GM19035 (cell line): Measurements from ENCODE around the gene PAX5.
"Not testable (repeated sequence)": the region's sequence is repeated elsewhere in the genome, so short reads cannot be mapped to it uniquely, and the experiment has no call there.

Experiments
- ATAC-seq: cut with Tn5 transposase; IDR thresholded peaks from one replicate; pipeline ENCODE4 v1.9.1; 2021; ENCODE audit not compliant: unreplicated experiment

The PAX5 gene

DNA sequence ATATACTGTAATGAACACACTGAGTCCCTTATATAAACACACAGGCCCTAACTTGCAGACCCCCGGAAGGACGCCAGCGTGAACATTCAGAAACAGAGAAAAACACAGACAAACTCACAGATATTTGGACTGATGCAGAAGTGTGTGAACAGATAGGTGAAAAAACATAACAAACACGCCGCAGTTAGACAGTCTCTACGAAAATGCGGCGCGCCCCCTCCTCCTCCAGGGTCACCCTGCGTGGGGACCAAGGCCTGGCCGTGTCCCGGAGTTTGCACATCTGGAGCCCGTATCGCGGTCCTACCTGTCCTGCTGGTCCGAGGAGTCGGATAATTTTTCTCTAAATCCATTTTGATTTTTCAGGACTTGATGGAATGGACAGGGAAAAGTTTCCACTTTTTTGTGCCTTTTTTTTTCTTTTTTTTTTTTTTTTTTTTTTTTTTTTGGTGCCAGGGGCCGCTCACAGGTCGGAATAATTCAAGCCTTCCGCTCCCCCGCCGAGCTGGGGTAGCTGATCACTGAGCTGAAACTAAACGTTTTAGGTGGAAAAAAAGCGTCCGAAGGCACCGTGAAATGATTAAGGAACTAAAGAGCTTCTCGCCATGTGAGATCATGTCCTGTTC lies at the start of gene PAX5:
TSS of gene PAX5 (minus strand) at position 587 of the 623 bp plus-strand sequence. CDS start at position 350, 237 bp downstream.
- ATAC-seq = no peak

DNA sequence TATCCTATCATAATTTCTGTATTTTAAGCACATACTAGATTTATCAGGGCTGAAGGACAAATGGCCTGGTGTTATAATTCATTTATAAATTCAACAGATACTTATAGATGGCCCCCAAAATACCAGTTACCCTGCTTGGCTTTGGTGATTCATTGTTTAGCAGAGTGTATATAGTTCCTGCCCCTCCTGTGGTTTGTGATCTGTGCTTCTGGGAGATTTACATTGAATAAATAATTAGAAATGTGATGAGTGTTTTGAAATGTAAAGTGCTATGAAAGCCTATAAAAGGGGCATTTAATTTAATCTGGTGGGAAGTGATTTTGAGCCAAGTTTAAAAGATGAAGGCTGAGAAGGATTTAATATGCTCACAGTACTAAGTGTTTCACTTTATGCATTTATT lies 49.6 kb upstream of the PAX5 start:
- no peak for ATAC-seq

DNA sequence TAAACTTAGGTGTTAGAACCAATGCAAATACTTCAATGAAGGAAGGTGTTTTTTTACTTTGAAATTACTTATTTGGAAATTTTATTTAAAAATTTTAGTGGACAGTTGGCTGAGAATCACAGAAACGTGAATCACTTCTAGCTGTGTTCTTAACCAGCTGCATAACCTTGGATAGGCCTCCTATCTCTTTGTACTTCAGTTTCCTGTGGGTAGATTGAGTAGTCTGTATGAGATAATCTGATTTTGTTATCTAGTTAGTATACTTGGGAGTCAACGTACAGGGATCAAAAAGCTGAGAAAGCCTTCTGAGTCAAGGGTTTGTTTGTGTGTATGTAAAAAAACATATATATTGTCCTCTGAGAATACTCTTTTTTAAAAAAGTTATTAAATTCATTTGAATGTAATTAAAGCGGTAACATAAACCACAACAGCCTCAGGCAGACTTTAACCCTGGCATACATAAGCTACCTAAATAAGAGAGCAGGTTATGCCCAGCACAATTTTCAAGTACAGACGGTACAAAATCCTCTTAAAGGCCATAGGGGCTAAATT lies 48.2 kb upstream of the PAX5 start:
- ATAC-seq = no peak

DNA sequence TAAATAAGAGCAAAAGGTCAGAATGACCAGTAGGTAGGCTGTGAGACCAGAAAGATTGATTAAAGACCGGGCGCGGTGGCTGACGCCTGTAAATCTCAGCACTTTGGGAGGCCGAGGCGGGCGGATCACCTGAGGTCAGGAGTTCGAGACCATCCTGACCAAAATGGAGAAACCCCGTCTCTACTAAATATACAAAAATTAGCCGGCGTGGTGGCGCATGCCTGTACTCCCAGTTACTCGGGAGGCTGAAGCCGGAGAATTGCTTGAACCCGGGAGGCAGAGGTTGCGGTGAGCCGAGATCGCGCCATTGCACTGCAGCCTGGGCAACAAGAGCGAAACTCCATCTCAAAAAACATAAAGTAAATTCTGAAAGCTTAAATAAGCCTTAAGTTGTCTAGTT lies 47.4 kb upstream of the PAX5 start:
- not testable (repeated sequence) for ATAC-seq

DNA sequence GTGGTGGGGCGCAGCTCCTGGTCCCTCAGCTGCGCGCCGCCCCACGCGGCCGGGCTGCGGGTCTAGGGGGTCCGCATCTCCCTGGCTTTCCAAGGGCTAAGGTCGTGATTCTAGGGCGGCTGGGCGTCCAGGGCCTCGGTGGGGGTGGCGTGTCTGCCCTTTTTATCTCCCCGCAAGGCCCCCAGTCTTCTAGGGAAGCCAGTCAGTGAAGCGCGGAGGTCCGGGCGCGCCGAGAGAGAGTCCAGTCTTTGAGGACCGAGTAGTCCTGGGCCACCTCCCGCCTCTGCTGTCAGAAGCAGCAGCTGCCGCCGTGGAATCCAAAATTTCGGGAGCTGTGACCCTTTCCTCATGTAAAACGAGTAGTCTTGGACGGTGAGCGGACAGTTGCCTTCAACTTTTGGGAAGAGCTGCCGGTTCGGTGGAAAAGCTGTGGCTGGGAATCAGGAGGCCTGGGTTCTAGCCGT lies 46.1 kb upstream of the PAX5 start:
- ATAC-seq = peak; percentile 19

DNA sequence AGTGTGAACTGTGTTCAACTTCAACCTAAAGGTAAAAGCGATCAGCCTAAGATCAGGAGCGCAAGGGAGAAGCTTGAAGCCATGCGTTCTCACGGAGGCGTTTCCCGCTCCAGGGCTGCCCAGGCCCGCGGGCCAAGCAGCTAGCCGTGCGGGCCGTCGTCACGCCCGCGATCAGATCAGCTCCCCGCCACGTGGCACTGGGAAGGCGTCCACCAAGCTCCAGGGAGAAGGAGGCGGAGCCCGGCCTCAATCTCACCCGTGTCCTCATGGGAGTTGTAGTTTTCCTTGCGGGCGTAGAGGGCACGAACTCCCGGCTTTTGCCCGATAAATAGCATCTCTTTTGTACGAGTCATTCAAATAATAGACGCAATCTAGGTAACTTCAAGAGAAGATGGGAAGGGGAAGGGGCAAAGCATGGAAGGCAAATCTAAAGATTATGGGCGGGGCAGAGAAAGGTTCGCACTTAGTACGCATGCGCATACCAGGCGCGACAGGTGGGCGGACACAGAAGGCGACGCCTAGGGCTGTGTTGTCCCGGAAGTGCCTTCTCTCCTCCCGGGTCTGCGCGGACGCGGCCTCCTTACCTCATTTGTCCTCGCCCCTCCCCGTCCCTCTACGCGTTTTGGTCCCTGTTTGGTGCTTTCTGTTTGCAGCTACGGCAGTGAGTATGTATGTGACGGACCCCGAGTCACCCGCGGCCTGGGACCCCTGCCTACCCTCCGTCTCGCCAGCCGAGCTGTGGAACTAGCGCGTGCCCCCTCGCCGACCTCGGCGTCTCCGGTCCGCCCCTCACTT lies 45.5 kb upstream of the PAX5 start:
- peak; percentile 96 for ATAC-seq

DNA sequence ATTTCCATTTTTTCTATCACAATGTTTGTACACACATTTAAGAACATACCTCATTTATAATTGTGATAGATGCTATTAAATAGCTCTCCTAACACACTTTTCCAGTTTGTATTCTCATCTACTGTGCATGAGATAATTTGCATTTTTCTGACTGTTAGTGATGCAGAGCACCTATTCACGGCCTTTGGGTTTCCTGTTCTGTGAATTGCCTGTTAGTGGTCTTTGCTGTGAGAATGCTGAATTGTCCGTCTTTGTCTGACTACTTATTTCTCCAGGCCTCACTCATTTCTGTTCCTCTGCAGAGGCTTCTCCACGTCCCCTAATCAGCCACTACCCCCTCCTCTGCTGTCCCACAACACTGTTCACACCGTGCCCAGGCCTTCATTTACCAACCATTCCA lies 40.7 kb upstream of the PAX5 start:
- ATAC-seq = not testable (repeated sequence)

DNA sequence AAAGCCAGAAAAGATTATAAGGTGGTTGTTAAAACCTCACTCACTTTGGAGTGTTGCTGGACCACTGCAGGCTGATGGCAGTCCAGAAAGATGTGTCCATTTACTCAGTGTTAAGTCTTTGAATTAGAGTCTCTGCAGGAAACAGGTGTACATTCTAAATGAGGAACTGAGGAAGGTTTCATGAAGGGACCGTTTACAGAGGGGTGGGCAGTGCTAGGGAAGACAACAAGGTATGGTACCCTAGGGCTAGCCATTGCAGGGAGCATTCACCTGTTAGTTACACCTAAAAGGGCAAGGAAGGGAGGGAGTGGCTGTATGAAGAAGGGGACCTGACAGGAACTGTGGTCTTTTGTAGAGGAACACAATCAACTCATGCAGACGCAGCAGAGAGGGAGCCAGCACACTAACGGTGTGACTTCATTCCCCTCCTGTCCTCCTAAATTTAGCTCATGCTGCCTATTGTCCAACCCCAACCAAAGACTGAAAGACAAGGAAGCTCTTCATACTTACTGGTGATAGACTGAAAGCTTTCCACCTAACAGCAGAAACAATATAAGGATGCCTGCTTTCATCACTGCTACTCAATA lies 32.2 kb upstream of the PAX5 start:
- peak; percentile 68 for ATAC-seq

DNA sequence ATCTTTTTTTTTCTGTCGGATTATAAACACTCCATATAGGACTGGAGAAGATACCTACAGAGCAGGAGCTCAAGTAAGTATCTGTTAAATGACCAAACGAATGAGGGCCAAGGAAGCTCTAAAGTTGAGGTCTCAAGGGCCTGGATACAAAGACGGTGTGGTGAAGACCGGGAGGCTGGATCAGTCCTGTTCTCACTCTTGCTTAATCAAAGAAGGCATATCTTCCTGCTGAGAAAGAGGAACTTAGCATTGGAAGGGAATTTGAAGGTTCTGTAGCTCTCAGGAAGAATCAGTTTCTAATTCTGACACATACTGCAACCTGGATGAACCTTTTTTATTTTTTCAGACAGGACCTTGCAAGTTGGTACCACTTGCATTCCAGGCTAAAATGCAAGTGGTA lies 28.3 kb upstream of the PAX5 start:
- no peak for ATAC-seq

DNA sequence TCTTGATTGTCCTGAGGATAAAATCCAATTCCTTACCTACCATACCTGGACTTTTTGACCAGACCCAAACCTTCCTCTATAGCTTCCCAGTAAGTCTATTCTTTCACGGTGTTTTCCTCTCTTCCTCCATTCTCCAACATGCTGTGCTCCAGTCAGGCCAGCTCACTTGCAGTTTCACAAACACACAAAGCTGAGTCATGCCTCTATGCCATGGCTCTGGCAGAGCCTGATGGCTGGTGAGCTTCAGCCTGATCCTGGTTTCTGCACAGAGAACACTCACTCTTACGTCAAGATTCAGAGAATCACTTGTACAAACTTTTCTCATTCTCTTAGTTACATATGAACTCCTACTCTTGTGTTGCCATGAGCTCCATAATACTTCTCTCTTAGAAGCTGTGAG lies 27.7 kb upstream of the PAX5 start:
- no peak for ATAC-seq

DNA sequence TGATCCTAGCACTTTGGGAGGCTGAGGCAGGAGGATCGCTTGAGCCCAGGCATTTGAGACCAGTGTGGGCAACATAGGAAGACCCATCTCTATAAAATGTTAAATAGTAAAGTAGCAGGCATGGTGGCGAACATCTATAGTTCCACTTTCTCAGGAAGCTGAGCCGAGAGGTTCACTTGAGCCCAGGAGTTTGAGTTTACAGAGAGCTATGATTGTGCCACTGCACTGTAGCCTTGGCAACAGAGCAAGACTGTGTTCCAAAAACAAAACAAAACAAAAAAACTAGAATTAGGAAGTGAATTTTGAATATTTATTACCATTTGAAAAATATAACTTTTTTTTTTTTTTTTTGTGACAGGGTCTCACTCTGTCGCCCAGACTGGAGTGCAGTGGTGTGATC lies 26.8 kb upstream of the PAX5 start:
- ATAC-seq = no peak

DNA sequence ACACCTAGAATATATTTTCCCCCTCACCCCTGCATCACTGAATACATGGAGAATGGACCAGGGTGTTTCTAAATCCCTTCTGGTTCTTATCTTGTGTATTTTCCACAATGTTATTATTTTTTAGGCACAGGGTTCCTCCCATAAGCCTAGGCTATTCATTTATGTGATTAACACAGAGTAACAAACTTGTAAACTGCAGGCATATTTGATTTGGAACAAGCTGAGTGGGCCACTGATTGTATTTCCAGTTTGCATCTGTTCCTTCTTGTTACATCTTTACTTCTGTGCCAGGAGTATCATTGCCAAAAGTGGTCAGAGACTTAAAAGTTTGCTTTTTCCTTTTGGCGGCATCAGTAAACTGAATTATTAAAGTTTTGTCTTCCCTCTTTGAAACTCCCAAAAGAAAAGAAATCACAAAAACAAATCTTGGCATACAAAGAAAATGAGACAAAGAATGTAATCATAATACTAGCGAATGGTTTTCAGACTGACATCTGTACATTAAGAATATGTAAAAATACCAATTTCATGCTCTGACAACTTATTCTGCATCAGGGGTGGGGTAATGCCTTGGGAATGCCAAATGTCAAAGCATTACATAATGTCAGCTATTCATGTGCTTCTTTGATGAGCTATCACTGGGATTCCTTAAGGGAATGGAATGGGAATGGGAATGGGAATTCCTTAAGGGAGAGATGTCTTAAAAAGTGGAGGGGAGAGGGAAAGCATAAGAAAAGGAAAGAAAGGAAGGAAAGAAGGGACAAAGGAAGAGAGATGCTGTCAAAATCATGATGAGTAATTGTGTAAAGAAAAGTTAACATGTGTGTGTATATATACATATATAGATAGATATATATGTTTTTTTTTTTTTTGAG lies 22.2 kb upstream of the PAX5 start:
- no peak for ATAC-seq

DNA sequence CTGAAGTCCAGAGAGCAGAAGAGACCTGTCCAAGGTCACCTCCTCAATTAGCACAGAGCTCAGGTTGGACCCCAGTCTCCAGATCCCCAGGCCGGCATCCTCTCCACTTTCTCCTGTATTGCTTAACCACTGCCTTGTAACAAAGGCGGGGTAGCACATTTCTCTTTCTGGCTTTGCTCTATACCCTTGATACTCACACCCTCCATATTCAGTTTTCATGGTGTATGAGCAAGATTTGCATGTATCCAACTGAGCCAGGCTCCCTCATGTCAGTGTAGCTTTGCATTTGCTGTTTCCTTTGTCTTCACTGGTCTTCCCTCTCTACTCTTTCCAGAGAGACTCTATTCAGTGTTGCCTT lies 20.3 kb upstream of the PAX5 start:
- ATAC-seq = not testable (repeated sequence)

DNA sequence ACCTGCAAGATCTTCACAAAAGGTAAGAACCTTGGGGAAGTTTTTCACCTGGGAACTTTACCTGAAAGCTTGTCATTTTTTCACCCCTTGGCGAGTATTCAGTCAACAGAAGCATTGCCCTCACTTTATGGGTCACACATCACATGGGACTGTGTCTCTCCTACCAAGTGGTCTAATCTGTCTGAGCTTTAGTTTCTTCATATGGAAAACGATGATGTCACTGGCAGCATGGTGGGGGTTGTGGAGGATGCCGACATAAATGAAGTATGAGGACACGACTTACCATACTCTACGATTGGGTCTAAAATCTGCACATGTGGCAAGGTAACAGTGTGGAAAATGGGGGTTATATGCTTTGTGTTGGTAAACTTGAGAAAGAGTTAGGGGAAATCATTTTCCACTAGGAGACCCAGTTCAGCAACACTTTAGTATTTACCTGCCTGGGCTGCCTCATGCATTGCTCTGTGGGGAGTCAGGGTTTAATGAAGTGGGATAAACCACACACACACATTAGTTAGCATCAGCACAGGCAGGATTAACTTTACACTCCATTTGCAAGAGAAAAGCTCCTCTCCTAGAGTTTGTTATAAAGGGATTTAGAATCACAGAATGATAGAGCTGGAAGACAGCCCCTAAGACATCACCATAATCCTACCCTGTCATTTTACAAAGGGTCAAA lies 19.8 kb upstream of the PAX5 start:
- no peak for ATAC-seq

DNA sequence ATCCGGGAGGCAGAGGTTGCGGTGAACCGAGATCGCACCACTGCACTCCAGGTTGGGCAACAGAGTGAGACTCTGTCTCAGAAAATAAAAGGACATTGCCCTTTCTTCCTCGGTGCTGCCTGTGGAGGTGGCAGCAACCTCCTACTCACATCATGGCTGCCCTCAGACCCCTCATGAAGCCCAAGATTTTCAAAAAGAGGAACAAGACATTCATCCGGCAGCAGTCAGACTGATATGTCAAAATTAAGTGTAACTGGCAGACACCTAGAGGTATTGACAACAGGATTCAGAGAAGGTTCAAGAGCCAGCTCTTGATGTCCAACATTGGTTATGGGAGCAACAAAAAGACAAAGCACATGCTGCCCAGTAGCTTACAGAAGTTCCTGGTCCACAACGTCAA lies 12.6 kb upstream of the PAX5 start:
- no peak for ATAC-seq

DNA sequence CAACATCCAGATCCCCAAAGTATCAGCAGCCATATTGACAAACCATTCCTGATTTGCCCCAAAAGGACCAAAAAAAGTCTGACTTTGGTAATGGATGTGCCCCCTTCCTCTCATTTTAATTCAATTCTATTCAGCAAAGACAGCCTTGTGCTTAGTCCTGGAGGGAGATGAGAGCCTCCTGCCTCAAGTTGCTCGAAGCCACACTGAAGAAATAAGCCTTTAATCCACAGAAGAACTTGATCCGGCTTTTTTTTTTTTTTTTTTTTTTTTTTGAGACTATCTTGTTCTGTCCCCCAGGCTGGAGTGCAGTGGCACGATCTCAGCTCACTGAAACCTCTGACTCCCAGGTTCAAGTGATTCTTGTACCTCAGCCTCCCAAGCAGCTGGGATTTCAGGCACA lies 8.4 kb upstream of the PAX5 start:
- ATAC-seq = no peak

DNA sequence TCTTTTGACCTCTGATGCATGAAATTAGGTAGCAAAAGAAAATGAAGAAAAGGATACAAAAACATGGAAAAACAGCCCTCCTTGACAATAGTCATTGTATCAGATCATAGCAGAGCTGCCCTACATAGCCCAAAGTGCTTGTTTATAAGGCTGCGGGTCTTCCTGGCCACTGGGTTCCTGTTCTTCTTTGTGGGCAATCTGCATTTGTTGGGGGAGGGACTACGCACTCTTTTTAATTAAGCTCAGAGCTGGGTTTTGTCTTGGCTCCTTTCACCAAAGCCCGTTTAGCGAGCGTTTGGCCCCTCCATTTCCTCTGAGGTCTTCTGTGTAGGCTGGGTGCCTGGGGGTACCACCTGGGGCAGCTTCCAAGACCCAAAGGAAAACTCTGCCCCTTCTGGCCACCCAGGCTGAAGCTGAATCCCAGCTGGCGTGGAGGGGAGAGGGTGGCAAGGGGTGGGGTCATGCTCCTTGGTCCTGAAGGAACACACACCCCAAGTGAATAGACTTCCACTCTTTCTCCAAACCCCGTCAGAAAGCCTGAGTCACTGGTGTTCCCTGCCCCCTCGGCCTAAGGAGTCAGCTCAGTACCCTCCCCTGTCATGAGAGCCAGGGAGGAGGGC lies 6.5 kb upstream of the PAX5 start:
- no peak for ATAC-seq

DNA sequence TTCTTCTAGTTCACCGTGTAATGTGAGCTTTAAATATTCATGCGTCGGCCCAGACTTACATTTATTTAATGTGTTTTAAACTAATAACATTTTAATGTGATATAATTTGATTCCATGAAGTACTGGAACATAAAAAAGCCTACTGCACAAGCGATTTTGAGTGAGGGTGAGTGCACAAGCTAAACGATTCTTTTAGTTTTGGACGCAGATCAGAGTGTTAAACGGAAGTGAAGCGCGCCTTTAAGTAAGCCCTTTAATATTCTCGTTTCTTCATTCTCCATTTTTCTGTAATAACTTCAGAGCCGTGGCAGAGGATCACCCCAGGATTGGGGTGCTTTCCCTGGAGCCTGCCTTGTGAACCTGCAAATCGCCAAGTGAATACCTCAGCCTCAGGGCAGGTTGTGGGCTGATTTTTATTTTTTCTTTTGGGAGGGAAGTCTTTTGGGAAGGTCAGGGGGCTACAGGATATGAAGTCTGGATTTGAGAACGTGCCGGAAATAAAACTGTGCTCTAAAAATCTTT lies 4.9 kb upstream of the PAX5 start:
- no peak for ATAC-seq

DNA sequence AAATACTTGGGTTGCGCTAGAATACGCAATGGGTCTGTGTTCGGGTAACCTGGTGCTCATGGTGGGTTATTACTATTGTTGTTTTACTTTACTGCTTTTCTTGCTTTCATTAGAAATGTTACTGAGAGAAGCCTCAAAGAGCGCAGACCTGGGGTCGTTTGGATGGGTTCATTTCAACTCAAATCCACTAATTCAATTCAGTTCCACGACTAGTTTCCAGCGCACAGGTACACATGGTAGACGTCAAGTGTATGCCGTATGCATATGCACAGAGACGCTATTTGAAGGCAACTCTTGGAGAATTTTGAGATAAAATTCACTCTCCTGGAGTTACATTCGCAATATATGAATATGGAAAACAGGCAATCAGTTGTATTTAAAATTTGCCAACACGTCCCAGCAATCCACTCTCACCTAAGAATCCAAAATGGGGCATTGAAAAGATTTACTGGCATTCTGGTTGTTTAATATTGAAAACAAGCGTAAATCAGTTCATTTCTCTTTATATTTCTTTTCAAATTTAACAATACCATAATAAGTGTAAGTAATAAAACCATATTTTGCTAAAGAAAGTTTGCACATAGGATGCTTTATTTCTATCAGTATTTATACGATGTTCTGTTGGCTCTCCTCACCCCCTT lies 4.4 kb upstream of the PAX5 start:
- no peak for ATAC-seq
